Upper lobe of right lung (tissue), 1 donor: ENCODE measurements around the gene OTULIN. TPM values are rescaled to one million over a fixed set of nuclear protein-coding genes. Genes with fewer than 3 reads are reported as not detected.

Source experiments
- ATAC-seq: fragments of 200-7000 bp; cut with Tn5 transposase; one replicate; pipeline ENCODE4 v1.9.1; 2020; ENCODE audit warnings: mild to moderate bottlenecking, moderate library complexity
- DNase-seq: peaks from one replicate; pipeline ENCODE4 v3.0.0-alpha.2; 2020
- H3K27ac ChIP-seq: fragments of 200-600 bp; one replicate; pipeline ENCODE4 v1.8.0; 2022
- H3K27me3 ChIP-seq: fragments of 200-600 bp; one replicate; pipeline ENCODE4 v1.8.0; 2022; ENCODE audit warnings: mild to moderate bottlenecking
- H3K36me3 ChIP-seq: fragments of 200-600 bp; one replicate; pipeline ENCODE4 v1.8.0; 2022
- H3K4me1 ChIP-seq: fragments of 200-600 bp; one replicate; pipeline ENCODE4 v1.8.0; 2022
- H3K4me3 ChIP-seq: fragments of 200-600 bp; one replicate; pipeline ENCODE4 v1.8.0; 2022; ENCODE audit warnings: mild to moderate bottlenecking
- H3K9me3 ChIP-seq: fragments of 200-600 bp; one replicate; pipeline ENCODE4 v1.8.0; 2022
- intact Hi-C: fragments of 100-400 bp; cut with DNase I; formaldehyde crosslinking; loops from one replicate; pipeline ENCODE4 v1.11.0; 2022
- total RNA-seq: library from RNA; stranded (reverse); fragmentation: NEBNext Ultra II Directional; extraction: Animal tissue kit (Norgen Biotek cat#: 25700); gene quantifications from one replicate; pipeline ENCODE4 v1.2.1, GENCODE V29; 2021
- TF ChIP-seq, protein P1 (sequence below): fragments of 200-600 bp; IDR thresholded peaks from one replicate; pipeline ENCODE4 v1.8.0; 2022; ENCODE audit warnings: antibody characterized with exemption
- donor health status: DM: no; HTN: yes; CAD: no; lungs with severe emphysema.

Gene OTULIN
- total RNA-seq, 1 donor from 2014 or later = 30.0 TPM

DNA sequence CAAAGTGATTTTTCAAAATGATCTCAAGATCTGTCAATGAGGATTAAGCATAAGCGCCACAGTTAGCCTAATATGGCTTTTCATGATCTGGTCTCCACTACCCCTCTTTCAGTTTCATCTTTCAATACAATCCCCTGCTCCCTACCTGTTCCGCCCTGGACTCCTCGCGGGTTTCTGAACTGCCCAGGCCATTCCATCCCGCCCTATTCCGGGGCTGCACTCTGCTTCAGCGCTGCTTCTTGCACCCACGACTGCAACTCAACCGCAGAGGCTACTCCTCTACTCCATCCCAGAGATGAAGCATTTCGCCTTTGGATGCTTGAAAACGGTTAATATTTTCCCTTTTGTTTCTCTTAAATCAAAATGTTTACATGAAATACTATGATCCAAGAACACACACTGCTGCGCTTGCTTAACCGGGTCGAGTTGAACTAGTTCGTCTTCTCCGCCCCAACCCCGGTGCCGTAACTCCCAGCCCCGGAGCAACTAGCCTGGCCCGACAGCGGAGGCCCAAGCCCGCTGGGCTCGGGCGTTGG, 716 bp upstream of the OTULIN start:
- H3K36me3 ChIP-seq = no peaks in the 10 kb centered on the region
- H3K9me3 ChIP-seq = no peaks in the 10 kb centered on the region
- peak overlapping the region; percentile 70 for H3K4me3 ChIP-seq
- intact Hi-C loops = no loop called here
- peak; percentile 67 for DNase-seq
- peak overlapping the region; percentile 90 for H3K27ac ChIP-seq
- peak; percentile 11 for ATAC-seq
- H3K27me3 ChIP-seq = no peaks in the 10 kb centered on the region
- TF ChIP-seq, protein P1, sequence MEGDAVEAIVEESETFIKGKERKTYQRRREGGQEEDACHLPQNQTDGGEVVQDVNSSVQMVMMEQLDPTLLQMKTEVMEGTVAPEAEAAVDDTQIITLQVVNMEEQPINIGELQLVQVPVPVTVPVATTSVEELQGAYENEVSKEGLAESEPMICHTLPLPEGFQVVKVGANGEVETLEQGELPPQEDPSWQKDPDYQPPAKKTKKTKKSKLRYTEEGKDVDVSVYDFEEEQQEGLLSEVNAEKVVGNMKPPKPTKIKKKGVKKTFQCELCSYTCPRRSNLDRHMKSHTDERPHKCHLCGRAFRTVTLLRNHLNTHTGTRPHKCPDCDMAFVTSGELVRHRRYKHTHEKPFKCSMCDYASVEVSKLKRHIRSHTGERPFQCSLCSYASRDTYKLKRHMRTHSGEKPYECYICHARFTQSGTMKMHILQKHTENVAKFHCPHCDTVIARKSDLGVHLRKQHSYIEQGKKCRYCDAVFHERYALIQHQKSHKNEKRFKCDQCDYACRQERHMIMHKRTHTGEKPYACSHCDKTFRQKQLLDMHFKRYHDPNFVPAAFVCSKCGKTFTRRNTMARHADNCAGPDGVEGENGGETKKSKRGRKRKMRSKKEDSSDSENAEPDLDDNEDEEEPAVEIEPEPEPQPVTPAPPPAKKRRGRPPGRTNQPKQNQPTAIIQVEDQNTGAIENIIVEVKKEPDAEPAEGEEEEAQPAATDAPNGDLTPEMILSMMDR = no peak
- H3K4me1 ChIP-seq = peaks cover 36% of the 10 kb centered on the region

GRCh38 chr5:14665101-14665822, 744 bp downstream of the OTULIN start:
- ATAC-seq (no peak), DNase-seq (peak; percentile 69)
- Histone ChIP-seq H3K27ac (peak overlapping the region; percentile 90), H3K36me3 (no peaks in the 10 kb centered on the region), H3K4me1 (peaks cover 36% of the 10 kb centered on the region), H3K4me3 (peak overlapping the region; percentile 70), H3K27me3 (no peaks in the 10 kb centered on the region), H3K9me3 (no peaks in the 10 kb centered on the region)
- TF ChIP-seq, protein P1 = no peak
- intact Hi-C loops = no loop called here

- Histone ChIP-seq H3K9me3 (no peaks in the 10 kb centered on the region), H3K36me3 (no peaks in the 10 kb centered on the region), H3K27me3 (no peaks in the 10 kb centered on the region), H3K27ac (no peak overlapping the region), H3K4me1 (peaks cover 39% of the 10 kb centered on the region), H3K4me3 (peak overlapping the region; percentile 70)
- intact Hi-C loops = no loop called here
- peak; percentile 64 for DNase-seq
- TF ChIP-seq, protein P1 = no peak
- no peak for ATAC-seq
These were observed 1.4 kb downstream of the OTULIN start for GRCh38 chr5:14665949-14666348.

DNA sequence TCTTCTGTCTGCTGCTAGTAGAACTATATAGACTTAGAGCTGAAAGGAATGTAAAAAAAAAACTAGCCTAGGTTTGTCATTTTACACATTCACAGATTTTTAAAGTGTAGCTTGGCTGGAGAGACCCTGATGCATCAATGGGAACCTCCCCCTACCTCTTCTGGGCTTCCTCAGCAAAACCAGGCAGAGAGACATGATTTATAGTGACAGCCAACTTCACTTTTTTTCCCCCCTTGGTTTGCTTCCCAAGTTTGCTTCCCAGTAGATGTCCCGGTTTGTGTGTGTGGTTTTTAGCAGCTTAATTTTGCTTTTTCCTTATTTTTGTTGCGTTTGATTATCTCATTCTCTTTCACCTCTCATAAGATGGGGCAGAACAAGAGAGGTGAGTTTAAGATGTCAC, 1.8 kb downstream of the OTULIN start:
- Histone ChIP-seq H3K27me3 (no peaks in the 10 kb centered on the region), H3K4me1 (peaks cover 43% of the 10 kb centered on the region), H3K36me3 (no peaks in the 10 kb centered on the region), H3K27ac (no peak overlapping the region), H3K4me3 (peak overlapping the region; percentile 70), H3K9me3 (no peaks in the 10 kb centered on the region)
- no peak for DNase-seq
- TF ChIP-seq, protein P1 = no peak
- intact Hi-C loops = no loop called here
- no peak for ATAC-seq

DNA sequence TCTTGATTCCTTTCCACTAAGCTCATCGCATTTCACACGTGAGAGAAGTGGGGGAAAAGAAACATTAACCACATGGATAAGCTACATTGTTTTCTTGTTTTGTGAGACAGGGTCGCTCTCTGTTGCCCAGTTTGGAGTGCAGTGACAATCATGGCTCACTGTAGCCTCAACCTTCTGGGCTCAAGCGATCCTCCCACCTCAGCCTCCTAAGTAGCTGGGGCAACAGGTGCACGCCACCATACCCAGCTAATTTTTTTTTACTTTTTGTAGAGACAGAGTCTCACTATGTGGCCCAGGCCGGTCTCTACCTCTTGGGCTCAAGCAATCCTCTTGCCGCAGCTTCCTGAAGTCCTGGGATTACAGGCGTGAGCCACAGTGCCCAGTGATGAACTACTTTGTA, 2.8 kb downstream of the OTULIN start:
- H3K27me3 ChIP-seq = no peaks in the 10 kb centered on the region
- no peak overlapping the region for H3K4me3 ChIP-seq
- no peaks in the 10 kb centered on the region for H3K9me3 ChIP-seq
- DNase-seq (no peak), ATAC-seq (no peak)
- H3K27ac ChIP-seq = peak overlapping the region; percentile 4
- TF ChIP-seq, protein P1 = no peak
- H3K36me3 ChIP-seq = no peaks in the 10 kb centered on the region
- intact Hi-C loops = no loop called here
- peaks cover 52% of the 10 kb centered on the region for H3K4me1 ChIP-seq
